Body of pancreas (tissue), 4 donors: Measurements from ENCODE around the gene SPTBN1. TPM values are rescaled to one million over a fixed set of nuclear protein-coding genes. Genes with fewer than 3 reads are reported as not detected.

ENCODE experiments used
- ATAC-seq: fragments of 150-250 bp; one replicate; pipeline ENCODE4 v1.9.1; 2016
- DNase-seq, 4 donors: peaks; one replicate each; pipeline ENCODE4 v3.0.0-alpha.2; 2019
- H3K27ac ChIP-seq, 4 donors: fragments of 200-600 bp; sonication (generic); 1 replicate in 3 of 4; 2 replicates in 1 of 4; pipeline versions ENCODE4 v1.5.1 to v1.6.1; 2016 to 2019; ENCODE audit warnings: mild to moderate bottlenecking in 1 of 4, mixed read lengths in 1 of 4, moderate library complexity in 1 of 4
- H3K27me3 ChIP-seq, 2 donors: fragments of 200-600 bp; sonication (generic); one replicate each; pipeline ENCODE4 v1.6.0; 2016; ENCODE audit warnings: mild to moderate bottlenecking in 1 of 2
- H3K36me3 ChIP-seq, 2 donors: fragments of 200-600 bp; sonication (generic); replicated peaks in 1 of 2; 2 replicates each; pipeline ENCODE4 v1.5.1; 2016; ENCODE audit warnings: low read depth in 2 of 2; ENCODE audit not compliant: insufficient read depth in 1 of 2
- H3K4me1 ChIP-seq: fragments of 200-600 bp; sonication (generic); one replicate; pipeline ENCODE4 v1.6.0; 2016
- H3K4me3 ChIP-seq, 2 donors: fragments of 200-600 bp; sonication (generic); 1 replicate in 1 of 2; 2 replicates in 1 of 2; pipeline ENCODE4 v1.5.1; 2016 to 2019
- H3K9me3 ChIP-seq, 3 donors: fragments of 200-600 bp; sonication (generic); 1 replicate in 2 of 3; 2 replicates in 1 of 3; pipeline ENCODE4 v1.5.1; 2016
- POLR2A ChIP-seq, 3 donors: fragments of 450-650 bp; IDR thresholded peaks; one replicate each; pipeline ENCODE4 v1.6.1; 2016; ENCODE audit warnings: antibody characterized with exemption in 3 of 3, mild to moderate bottlenecking in 2 of 3
- WGBS, 2 donors: methylation state at CpG; one replicate each; pipeline ENCODE4 v1.1.5; 2017; 5-methylcytosine and 5-hydroxymethylcytosine counted together
- intact Hi-C: fragments of 100-400 bp; cut with DNase I; formaldehyde crosslinking; loops from one replicate; pipeline ENCODE4 v1.15.1; 2023
- total RNA-seq, 2 donors: library from RNA; depleted of rRNA; stranded (reverse); fragments of >200 nt; gene quantifications; one replicate each; pipeline ENCODE4 v1.1.0, GENCODE V29; 2016
- TF ChIP-seq, protein P1 (sequence below), 7 experiments: fragments of 450-650 bp in 4 of 7; fragments of 200-600 bp in 3 of 7; sonication (generic) in 3 of 7; IDR thresholded peaks; one replicate each; pipeline ENCODE4 v1.5.1; 2016 to 2019; ENCODE audit warnings: antibody characterized with exemption in 7 of 7

The SPTBN1 gene
- total RNA-seq, 2 donors from 2014 or later, result 186 to 195 TPM

- intact Hi-C loops, result no loop called here
- Histone ChIP-seq H3K27ac (peak overlapping the region; percentile 93 to 98 (median 97)), H3K4me3 (no peak overlapping the region), H3K36me3 (no peaks in the 10 kb centered on the region), H3K9me3 (no peaks in the 10 kb centered on the region), H3K27me3 (no peaks in the 10 kb centered on the region), H3K4me1 (peaks cover 32% of the 10 kb centered on the region)
- TF ChIP-seq, protein P1, sequence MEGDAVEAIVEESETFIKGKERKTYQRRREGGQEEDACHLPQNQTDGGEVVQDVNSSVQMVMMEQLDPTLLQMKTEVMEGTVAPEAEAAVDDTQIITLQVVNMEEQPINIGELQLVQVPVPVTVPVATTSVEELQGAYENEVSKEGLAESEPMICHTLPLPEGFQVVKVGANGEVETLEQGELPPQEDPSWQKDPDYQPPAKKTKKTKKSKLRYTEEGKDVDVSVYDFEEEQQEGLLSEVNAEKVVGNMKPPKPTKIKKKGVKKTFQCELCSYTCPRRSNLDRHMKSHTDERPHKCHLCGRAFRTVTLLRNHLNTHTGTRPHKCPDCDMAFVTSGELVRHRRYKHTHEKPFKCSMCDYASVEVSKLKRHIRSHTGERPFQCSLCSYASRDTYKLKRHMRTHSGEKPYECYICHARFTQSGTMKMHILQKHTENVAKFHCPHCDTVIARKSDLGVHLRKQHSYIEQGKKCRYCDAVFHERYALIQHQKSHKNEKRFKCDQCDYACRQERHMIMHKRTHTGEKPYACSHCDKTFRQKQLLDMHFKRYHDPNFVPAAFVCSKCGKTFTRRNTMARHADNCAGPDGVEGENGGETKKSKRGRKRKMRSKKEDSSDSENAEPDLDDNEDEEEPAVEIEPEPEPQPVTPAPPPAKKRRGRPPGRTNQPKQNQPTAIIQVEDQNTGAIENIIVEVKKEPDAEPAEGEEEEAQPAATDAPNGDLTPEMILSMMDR (IDR thresholded peaks at IDR 0.05), result no peak
- no peak for TF ChIP-seq POLR2A (IDR thresholded peaks at IDR 0.05)
- DNase-seq, result no peak
- ATAC-seq, result no peak
- WGBS, 2 donors, result 54 to 67% methylated on average over 1 of the region's 1 CpG
Observed at GRCh38 chr2:54557211-54557600, 101.1 kb downstream of the SPTBN1 start.

- Histone ChIP-seq H3K27ac (peak overlapping the region; percentile 93 to 98 (median 97)), H3K9me3 (no peaks in the 10 kb centered on the region), H3K27me3 (no peaks in the 10 kb centered on the region), H3K36me3 (no peaks in the 10 kb centered on the region), H3K4me1 (peaks cover 33% of the 10 kb centered on the region), H3K4me3 (peak overlapping the region; percentile 80 to 81)
- ATAC-seq, result peak; percentile 58
- 1 to 7% methylated on average over 19 to 48 of the region's 48 CpGs for WGBS, 2 donors
- TF ChIP-seq POLR2A (IDR thresholded peaks at IDR 0.05), result peak in 1 of 3 donors; percentile 43
- TF ChIP-seq, protein P1 (IDR thresholded peaks at IDR 0.05), result peak in 4 of 7 experiments; percentile 7 to 43 (median 36)
- intact Hi-C loops, result no loop called here
- DNase-seq, result peak; percentile 65 to 76 (median 67)
Observed at GRCh38 chr2:54557601-54558187, 101.6 kb downstream of the SPTBN1 start.

DNA sequence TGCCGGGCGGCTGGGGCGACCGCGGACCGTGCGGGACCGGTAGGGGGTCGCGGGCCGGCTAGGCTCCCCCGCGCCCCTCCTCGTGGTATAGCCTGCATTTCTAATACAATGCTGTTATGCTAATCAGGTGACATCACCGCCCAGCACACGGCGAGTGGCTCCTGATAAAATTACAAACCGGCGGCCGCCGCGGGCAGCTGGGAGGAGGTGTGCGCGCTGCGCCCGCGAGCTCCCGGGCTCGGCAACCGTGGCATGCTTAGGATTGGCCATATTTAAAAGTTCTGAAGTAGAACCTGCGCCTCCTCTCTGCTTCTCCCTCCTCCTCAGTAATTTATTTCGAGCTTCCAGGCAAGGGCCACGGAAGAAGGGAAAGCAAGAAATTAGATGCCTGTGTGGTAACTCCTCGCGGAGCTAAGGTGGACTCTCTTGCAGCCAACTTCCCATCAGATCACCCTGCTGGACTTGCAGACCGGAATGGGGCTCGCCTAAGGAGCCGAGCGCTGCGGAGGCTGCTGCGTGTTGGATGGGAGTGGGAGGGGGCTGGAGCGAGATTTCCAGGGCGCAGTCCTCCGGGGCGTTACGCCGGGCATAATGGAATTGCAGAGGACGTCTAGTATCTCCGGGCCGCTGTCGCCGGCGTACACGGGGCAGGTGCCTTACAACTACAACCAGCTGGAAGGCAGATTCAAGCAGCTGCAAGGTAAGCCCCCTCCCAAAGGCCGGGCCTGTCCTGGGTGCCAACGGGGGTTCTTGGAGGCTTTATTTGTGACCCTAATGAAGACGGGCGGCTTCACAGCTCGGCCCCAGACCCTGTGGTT, 102.3 kb downstream of the SPTBN1 start:
- Histone ChIP-seq H3K4me3 (peak overlapping the region; percentile 80 to 81), H3K27me3 (no peaks in the 10 kb centered on the region), H3K27ac (peak overlapping the region; percentile 93 to 98 (median 97)), H3K4me1 (peaks cover 33% of the 10 kb centered on the region), H3K36me3 (no peaks in the 10 kb centered on the region), H3K9me3 (no peaks in the 10 kb centered on the region)
- peak; percentile 84 to 87 (median 86) for DNase-seq
- intact Hi-C loops, result no loop called here
- WGBS, 2 donors, result 0% methylated on average over 7 to 57 of the region's 59 CpGs
- TF ChIP-seq POLR2A (IDR thresholded peaks at IDR 0.05), result peak; percentile 84 to 87 (median 87)
- TF ChIP-seq, protein P1 (IDR thresholded peaks at IDR 0.05), result no peak
- ATAC-seq, result peak; percentile 84

GRCh38 chr2:54559006-54559445, 102.9 kb downstream of the SPTBN1 start:
- WGBS, 2 donors, result 2 to 12% methylated on average over 4 to 5 of the region's 5 CpGs
- DNase-seq, result peak in 3 of 4 donors; percentile 38 to 51 (median 39)
- peak overlapping the region; percentile 80 to 81 for H3K4me3 ChIP-seq
- no peaks in the 10 kb centered on the region for H3K36me3 ChIP-seq
- peak overlapping the region; percentile 93 to 98 (median 97) for H3K27ac ChIP-seq
- H3K27me3 ChIP-seq, result no peaks in the 10 kb centered on the region
- intact Hi-C loops, result no loop called here
- TF ChIP-seq POLR2A (IDR thresholded peaks at IDR 0.05), result no peak
- TF ChIP-seq, protein P1 (IDR thresholded peaks at IDR 0.05), result no peak
- H3K4me1 ChIP-seq, result peaks cover 36% of the 10 kb centered on the region
- ATAC-seq, result peak; percentile 17
- no peaks in the 10 kb centered on the region for H3K9me3 ChIP-seq
